ENCODE measurements around the gene VRK1.

The VRK1 gene

GRCh38 chr14:96925422-96925821 lies 128.2 kb downstream of the VRK1 start:
- TF ChIP-seq GATA3 (IDR thresholded peaks at IDR 0.05; ENCODE audit: low read depth, low read length) (no peak), GATA2 (IDR thresholded peaks at IDR 0.05; ENCODE audit: low read depth, low read length) (0 out of 2 replicates have a peak, but pooled peaks have one; percentile 15)

GRCh38 chr14:96926001-96926400 lies 128.8 kb downstream of the VRK1 start:
- TF ChIP-seq GATA3 (IDR thresholded peaks at IDR 0.05; ENCODE audit: low read depth, low read length) = no peak
- no peak for TF ChIP-seq GATA2 (IDR thresholded peaks at IDR 0.05; ENCODE audit: low read depth, low read length)

GRCh38 chr14:96928779-96929380 lies 131.7 kb downstream of the VRK1 start:
- TF ChIP-seq GATA3 (IDR thresholded peaks at IDR 0.05; ENCODE audit: low read depth, low read length) (no peak), GATA2 (IDR thresholded peaks at IDR 0.05; ENCODE audit: low read depth, low read length) (no peak)

- TF ChIP-seq GATA3 (IDR thresholded peaks at IDR 0.05; ENCODE audit: low read depth, low read length) (no peak), GATA2 (IDR thresholded peaks at IDR 0.05; ENCODE audit: low read depth, low read length) (no peak)
These were observed 132.8 kb downstream of the VRK1 start for GRCh38 chr14:96929950-96930349.

- no peak for TF ChIP-seq GATA2 (IDR thresholded peaks at IDR 0.05; ENCODE audit: low read depth, low read length)
- no peak for TF ChIP-seq GATA3 (IDR thresholded peaks at IDR 0.05; ENCODE audit: low read depth, low read length)
These were observed 133.3 kb downstream of the VRK1 start for GRCh38 chr14:96930526-96930925.
